ENCODE measurements around the gene EPGN. TPM values are rescaled to one million over a fixed set of nuclear protein-coding genes. Genes with fewer than 3 reads are reported as not detected.

The EPGN gene, protein sequence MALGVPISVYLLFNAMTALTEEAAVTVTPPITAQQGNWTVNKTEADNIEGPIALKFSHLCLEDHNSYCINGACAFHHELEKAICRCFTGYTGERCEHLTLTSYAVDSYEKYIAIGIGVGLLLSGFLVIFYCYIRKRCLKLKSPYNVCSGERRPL
- total RNA-seq (1 to 10 TPM in 1 of 2 donors, under 1 TPM in 1; 0.98 to 2.3 TPM), polyA plus RNA-seq (1 to 10 TPM in 1 of 2 donors, under 1 TPM in 1; 0.79 to 3.0 TPM)
- long read RNA-seq, donor 1 = 0 reads
- long read RNA-seq, donor 2 = 0 reads
- long read RNA-seq, donor 3 = 0 reads
- long read RNA-seq, donor 4 = 0 reads
- long read RNA-seq, donor 5 = 0 reads

DNA sequence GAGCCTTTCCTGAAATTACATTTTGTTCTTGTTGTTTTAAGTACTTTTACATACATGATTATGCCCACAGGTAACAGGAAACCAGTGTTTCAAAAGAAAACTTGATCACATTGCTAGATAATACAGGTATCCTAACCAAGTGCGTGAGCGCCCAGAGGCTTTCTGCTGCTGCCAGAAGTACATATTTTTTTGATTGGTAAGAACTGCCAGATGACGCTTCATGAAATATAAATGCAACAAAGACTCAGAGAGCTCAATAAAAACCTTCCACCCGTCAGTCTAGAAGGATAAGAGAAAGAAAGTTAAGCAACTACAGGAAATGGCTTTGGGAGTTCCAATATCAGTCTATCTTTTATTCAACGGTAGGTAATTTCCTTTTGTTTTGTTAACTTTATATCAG lies at the start of gene EPGN:
TSS of gene EPGN (plus strand) at position 256 of the 400 bp plus-strand sequence. CDS start at position 320, 64 bp downstream.
- no peaks in the 10 kb centered on the region for H3K9me3 ChIP-seq (ENCODE audit: control insufficient read depth in 4 of 4, insufficient read depth in 3 of 4, low read length in 3 of 4)
- H3K27ac ChIP-seq (ENCODE audit: low read depth in 1 of 2, low read length in 1 of 2) = no peak within 1 kb of the TSS
- TF ChIP-seq CTCF (IDR thresholded peaks at IDR 0.05; ENCODE audit: control extremely low read depth, extremely low read depth) = no peak
- WGBS, 2 donors = 51 to 57% methylated on average over 5 of the region's 5 CpGs
- no peaks in the 10 kb centered on the region for H3K4me1 ChIP-seq (ENCODE audit: control insufficient read depth in 5 of 5, insufficient read depth in 5 of 5, low read length in 5 of 5)
- H3K4me3 ChIP-seq = no peak within 1 kb of the TSS
- peaks cover 0 to 2% (median 0%) of the 10 kb centered on the region in 3 donors for H3K27me3 ChIP-seq (ENCODE audit: control insufficient read depth in 3 of 3, insufficient read depth in 3 of 3, low read length in 2 of 3)
- H3K36me3 ChIP-seq (ENCODE audit: control insufficient read depth in 4 of 4, insufficient read depth in 4 of 4, low read length in 4 of 4) = no peaks in the 10 kb centered on the region
- H3K9ac ChIP-seq (ENCODE audit: insufficient read depth in 1 of 2, low read length in 2 of 2) = no peak within 1 kb of the TSS
- ATAC-seq (ENCODE audit: insufficient read depth, low FRiP score) = no peak
- no peak for DNase-seq

GRCh38 chr4:74258963-74259362 lies 49.3 kb upstream of the EPGN start:
- no peaks in the 10 kb centered on the region for H3K36me3 ChIP-seq (ENCODE audit: control insufficient read depth in 4 of 4, insufficient read depth in 4 of 4, low read length in 4 of 4)

GRCh38 chr4:74260036-74260435 lies 48.2 kb upstream of the EPGN start:
- Histone ChIP-seq H3K27ac (ENCODE audit: low read depth in 1 of 2, low read length in 1 of 2) (no peak overlapping the region), H3K9me3 (ENCODE audit: control insufficient read depth in 4 of 4, insufficient read depth in 3 of 4, low read length in 3 of 4) (no peaks in the 10 kb centered on the region), H3K4me3 (no peak overlapping the region), H3K4me1 (ENCODE audit: control insufficient read depth in 5 of 5, insufficient read depth in 5 of 5, low read length in 5 of 5) (peaks cover 0 to 7% (median 1%) of the 10 kb centered on the region in 5 donors), H3K9ac (ENCODE audit: insufficient read depth in 1 of 2, low read length in 2 of 2) (no peak overlapping the region), H3K27me3 (ENCODE audit: control insufficient read depth in 3 of 3, insufficient read depth in 3 of 3, low read length in 2 of 3) (no peaks in the 10 kb centered on the region), H3K36me3 (ENCODE audit: control insufficient read depth in 4 of 4, insufficient read depth in 4 of 4, low read length in 4 of 4) (no peaks in the 10 kb centered on the region)
- no peak for DNase-seq
- TF ChIP-seq CTCF (IDR thresholded peaks at IDR 0.05; ENCODE audit: control extremely low read depth, extremely low read depth) = no peak
- ATAC-seq (ENCODE audit: insufficient read depth, low FRiP score) = no peak
- 92 to 95% methylated on average over 1 of the region's 1 CpG for WGBS, 2 donors

More at GRCh38 chr4:74258963-74259362, 49.3 kb upstream of the EPGN start:
- DNase-seq (peak; percentile 73 to 90 (median 85)), ATAC-seq (ENCODE audit: insufficient read depth, low FRiP score) (no peak)
- no peak for TF ChIP-seq CTCF (IDR thresholded peaks at IDR 0.05; ENCODE audit: control extremely low read depth, extremely low read depth)
- Histone ChIP-seq H3K4me1 (ENCODE audit: control insufficient read depth in 5 of 5, insufficient read depth in 5 of 5, low read length in 5 of 5) (peaks cover 0 to 7% (median 1%) of the 10 kb centered on the region in 5 donors), H3K4me3 (no peak overlapping the region), H3K9me3 (ENCODE audit: control insufficient read depth in 4 of 4, insufficient read depth in 3 of 4, low read length in 3 of 4) (no peaks in the 10 kb centered on the region), H3K9ac (ENCODE audit: insufficient read depth in 1 of 2, low read length in 2 of 2) (no peak overlapping the region), H3K27ac (ENCODE audit: low read depth in 1 of 2, low read length in 1 of 2) (no peak overlapping the region), H3K27me3 (ENCODE audit: control insufficient read depth in 3 of 3, insufficient read depth in 3 of 3, low read length in 2 of 3) (no peaks in the 10 kb centered on the region)
- 56 to 72% methylated on average over 1 of the region's 1 CpG for WGBS, 2 donors
